Measurements from ENCODE around the gene HS3ST3A1.

The HS3ST3A1 gene

DNA sequence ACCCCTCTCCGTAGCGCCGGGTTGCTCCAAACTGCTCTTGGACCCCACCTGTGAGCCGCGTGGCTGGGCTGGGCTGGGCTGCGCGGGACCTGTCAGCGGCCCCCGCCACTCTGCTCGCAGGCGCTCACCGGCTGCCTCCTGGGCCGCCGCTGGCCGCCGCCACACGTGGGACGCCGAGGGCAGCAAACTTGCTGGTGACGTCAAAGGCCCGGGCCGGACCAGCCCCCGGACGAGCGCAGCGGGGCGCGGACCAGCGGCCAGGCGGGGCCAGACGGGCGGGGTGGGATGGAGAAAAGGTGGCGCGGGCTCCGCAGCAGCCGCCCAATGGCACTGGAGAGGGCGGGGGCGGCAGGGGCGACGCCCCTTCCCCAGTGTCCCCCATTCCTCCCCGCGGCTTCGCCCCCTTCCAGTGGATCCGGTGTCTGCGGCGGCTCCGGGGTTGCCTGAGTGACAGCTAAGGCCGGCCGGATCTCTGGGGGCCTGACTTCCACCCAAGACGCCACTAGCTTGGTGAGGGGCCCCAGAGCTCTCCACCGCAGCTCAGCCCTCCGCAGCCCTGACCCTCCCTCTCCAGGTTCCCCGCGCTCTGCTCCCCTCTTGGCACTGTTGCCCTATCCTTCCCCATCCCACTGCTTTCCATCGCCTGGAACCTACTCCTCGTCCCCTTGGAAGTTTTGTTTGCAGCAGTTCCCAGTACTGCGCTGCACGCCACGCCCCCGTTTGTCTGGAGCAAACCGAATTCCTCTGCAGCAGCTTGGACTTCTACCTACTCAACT, at the start of gene HS3ST3A1:
Gene HS3ST3A1 (minus strand): TSS at position 154 of the 776 bp plus-strand sequence. CDS start 800 bp downstream, outside the sequence.
- no peak for DNase-seq

DNA sequence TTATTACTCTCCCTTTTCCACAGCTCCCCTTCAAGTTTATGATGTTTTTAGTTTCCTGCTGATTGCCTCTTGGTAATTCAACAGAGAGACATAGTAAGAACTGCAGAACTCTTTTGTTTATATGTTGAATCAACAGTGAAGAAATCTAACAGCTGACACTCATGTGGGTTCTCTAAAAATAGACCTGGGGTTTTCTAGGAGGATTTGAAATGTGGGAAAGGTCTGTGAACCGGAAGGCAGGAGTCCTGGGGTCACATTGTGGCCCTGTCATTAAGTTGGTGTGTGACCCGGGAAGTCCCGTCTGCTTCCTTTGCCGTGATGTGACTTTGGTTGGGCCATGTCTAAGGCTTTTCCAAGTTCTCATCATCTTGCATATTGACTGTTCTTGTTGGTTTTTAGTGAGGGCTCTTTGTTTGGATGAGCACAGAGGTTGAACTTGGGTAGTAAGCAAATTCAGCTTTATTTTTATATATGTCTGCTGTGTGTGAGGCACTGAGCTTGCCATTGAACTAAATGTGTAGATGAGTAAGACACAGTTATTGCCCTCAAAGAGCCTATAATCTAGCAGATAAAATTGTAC, 48.5 kb upstream of the HS3ST3A1 start:
- no peak for DNase-seq

GRCh38 chr17:13647543-13648021, 45.9 kb upstream of the HS3ST3A1 start:
- no peak for DNase-seq

DNA sequence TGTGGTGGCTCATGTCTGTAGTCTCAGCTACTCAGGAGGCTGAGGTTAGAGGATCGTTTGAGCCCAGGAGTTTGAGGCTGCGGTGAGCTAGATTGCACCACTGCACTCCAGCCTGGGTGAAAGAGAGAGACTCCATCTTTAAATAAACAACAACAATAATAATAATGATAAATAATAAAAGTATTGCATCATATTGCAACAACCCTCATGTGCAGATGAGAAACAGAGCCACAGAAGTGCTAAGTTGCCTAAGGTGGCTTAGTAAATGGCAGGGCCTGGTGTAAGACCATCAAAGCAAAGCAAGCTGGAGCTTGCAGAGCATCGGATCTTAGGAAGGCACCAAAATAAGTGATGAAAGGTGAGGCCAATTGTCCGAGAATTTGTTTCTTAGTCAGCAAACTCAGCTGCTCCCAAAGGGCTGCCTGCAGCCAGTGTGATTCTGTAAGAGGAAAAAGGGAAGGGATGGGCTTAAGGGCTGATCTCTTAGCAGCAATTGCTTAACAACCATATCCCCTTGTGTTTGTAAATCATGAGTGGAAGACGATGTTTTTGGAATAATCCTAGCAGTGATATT, 45.3 kb upstream of the HS3ST3A1 start:
- DNase-seq, result no peak

DNA sequence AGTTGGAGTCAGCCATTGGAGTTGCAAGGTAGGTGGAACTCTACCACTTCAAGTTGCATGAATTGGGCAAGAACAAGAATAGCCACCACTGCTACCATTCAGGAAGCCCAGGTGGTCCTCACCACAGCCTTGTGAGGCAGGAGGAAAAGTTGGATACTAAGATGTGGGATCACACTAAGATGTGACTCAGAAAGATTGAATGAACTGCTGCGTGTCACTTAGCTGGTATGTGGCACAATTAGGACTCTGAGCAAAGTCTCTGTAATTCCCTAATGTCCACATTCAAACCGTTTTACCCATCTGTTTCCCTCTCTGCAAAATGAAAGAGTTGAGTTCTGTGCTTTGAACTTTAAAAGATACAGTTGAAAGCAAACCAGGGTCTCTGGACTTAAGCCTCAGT, 44.7 kb upstream of the HS3ST3A1 start:
- no peak for DNase-seq

DNA sequence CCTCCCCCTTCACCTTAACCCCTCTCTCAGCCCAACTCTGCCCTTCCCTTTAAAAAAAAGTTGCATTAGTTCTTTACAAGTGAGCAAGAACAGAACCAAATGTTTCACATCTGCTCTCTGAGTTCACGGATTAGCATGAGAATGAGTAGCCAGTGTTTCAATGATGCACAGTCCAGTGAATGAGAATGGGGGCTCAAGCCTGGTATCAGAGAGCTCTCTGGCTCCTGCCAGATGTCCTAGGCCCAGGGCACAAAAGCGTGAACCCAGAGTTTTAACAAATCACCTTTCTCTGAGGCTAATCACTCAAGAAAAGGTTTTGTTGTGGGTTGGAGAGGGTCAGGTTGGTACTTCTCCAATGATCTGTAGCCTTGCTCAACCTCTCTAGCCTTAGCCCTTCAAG, 41.5 kb upstream of the HS3ST3A1 start:
- no peak for DNase-seq

DNA sequence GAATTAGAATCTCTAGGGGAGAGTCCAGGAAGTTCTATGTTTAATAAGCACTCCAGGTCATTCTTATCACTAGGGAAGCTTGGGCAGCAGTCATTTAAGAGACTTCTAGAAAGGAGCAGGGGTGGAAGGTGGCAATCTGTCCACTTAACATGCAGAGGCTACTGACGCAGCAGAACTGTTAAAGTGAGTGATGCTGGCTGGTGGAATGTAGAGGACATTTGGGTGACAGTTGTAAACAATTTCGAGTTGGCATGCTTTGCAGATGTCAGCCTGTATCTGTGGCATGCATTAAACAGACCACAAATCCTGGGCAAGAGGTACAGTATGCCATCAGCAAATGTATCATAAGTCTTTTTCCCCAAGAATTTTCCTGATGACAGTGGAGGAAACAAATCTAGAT, 40.5 kb upstream of the HS3ST3A1 start:
- DNase-seq, result no peak

DNA sequence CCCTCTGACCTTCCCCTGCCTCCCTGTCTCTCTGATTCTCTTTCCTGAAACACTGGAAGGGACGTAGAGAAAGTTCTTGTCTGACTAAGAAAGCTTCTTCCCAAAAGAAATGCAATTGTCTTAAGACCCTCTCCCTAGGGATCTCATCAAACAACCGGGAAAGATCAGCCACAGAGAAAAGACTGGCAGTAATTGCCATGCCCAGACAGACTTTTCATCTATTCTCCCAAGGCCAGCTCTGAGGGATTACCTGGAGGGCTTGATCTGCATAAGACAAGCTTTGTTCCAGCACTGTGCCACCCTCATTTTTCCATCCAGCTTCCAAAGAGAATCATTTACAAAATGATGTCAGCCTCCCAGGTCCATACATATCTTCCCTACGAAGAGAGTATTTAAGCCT, 38.8 kb upstream of the HS3ST3A1 start:
- no peak for DNase-seq

GRCh38 chr17:13638855-13639458, 37.2 kb upstream of the HS3ST3A1 start:
- no peak for DNase-seq

DNA sequence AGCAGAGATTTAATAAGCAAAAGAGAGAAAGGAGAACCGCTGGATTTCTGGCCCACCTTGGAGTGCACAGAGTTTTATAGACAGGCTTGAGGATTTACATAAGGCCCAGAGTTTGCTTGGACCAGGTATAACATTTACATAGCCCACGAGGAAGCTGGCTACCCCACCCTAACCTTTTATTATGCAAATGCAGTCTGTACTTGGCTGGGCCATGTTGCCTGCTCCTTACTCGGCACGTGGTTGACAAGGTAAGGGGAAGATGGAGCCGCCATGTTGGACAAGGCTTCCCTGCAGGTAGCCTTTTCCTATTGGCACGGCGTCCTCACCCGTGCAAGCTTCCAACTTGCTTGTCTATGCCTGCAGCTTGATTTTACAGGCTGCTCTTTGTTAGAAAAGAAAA, 35.2 kb upstream of the HS3ST3A1 start:
- no peak for DNase-seq

DNA sequence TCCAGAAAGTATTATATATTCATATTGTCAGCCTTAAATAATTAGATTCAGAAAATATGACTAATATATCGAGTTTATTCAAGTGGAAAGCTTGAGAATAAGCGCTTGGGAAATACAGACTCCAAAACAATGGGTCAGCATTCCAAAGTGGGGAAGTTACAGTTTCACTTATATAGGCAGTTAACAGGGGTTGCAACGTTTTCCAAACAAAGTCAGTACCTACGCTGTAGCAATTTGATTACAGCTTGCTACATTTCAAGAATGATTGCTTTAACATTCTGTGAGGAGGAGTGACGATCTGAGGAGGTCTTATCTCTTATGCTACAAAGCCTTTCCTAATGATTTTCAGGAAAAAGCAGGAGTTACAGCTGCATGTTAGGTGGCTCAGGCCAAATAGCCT, 34.2 kb upstream of the HS3ST3A1 start:
- DNase-seq, result no peak

DNA sequence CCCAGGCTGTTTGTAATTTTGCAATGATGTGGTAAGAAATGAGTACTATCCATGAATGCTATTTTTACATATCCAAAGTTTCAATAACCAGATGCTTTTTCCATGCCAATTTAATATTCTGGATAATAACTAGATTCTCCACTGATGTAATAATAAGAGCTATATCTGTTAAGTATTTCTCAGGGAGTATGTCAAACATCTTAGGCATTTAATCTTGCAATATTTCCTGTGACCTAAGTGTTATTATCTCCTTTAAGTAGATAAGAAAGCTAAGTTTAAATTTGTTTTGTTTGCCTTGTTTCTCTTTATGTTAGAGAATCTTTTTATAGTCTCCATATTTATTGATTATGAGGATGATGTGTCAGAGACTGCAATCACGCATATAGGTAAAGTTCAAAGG, 32.3 kb upstream of the HS3ST3A1 start:
- no peak for DNase-seq

- no peak for DNase-seq
These were observed 29.8 kb upstream of the HS3ST3A1 start for GRCh38 chr17:13631529-13631928.

- DNase-seq, result no peak
These were observed 25.0 kb upstream of the HS3ST3A1 start for GRCh38 chr17:13626703-13627102.

- DNase-seq, result no peak
These were observed 17.7 kb upstream of the HS3ST3A1 start for GRCh38 chr17:13619462-13619861.

- no peak for DNase-seq
These were observed 14.3 kb upstream of the HS3ST3A1 start for GRCh38 chr17:13616031-13616430.

DNA sequence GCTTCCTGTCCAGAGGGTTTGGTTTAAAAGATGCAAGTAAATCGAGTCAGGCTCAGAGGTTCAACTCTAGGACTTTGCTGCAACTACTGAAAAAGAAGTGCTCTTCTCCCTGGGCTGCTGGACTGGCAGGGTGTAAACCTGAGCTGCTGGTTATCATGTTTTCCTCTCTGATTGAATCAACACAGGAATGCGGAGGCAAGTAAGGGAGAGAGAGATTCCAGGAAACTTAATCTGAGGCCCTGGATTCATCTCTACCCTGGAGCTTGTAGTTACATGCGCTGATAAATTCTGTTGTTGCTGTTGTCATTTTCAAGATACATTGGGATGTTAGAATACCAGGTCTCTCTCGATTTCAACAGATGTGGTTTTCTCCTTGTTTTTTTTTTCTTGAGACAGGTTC, 8.2 kb upstream of the HS3ST3A1 start:
- no peak for DNase-seq

DNA sequence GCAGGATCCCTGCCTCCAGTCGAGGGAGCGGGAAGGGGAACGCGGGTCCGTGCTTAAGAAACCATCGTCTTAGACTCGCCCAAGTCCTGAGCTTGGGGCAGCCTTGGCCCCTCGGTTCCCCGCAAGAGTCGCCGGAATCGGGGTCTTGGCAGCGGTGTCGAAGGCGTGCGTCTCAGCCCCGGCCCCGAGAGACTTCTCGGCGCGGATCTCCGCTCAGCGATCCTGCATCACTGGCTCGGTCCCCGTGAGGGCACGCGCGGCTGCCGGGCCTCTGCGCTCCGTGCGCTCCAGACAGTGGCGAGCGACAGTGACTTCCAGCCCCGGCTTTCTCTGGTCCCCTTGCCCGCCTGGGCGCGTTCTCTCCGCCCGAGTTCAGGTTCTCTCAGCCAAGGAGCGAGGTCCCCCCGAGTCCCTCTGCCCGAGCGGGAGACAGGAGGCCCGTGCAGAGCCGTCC, 380 bp downstream of the HS3ST3A1 start:
- no peak for DNase-seq

- peak; percentile 17 for DNase-seq
These were observed 1.0 kb downstream of the HS3ST3A1 start for GRCh38 chr17:13600475-13601321.

DNA sequence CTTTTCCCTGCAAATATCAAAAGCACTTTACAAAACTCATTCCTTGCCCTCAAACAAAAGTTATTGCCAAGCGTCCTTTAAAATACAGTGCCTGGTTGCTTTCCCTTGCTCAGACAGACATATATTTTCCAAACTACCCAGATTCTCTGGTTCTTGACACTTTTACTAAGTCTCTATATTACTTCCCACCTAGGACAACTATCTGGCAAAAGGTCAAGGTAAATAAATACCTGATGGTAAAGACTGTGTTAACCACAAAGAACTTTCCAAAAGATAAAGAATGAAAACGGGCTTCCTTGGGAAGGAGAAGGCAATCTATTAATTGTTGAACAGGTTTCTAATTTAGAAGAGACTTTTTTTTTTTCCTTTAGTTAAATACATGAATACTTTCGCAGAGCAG, 1.9 kb downstream of the HS3ST3A1 start:
- no peak for DNase-seq

GRCh38 chr17:13599168-13599577, 2.6 kb downstream of the HS3ST3A1 start:
- no peak for DNase-seq

DNA sequence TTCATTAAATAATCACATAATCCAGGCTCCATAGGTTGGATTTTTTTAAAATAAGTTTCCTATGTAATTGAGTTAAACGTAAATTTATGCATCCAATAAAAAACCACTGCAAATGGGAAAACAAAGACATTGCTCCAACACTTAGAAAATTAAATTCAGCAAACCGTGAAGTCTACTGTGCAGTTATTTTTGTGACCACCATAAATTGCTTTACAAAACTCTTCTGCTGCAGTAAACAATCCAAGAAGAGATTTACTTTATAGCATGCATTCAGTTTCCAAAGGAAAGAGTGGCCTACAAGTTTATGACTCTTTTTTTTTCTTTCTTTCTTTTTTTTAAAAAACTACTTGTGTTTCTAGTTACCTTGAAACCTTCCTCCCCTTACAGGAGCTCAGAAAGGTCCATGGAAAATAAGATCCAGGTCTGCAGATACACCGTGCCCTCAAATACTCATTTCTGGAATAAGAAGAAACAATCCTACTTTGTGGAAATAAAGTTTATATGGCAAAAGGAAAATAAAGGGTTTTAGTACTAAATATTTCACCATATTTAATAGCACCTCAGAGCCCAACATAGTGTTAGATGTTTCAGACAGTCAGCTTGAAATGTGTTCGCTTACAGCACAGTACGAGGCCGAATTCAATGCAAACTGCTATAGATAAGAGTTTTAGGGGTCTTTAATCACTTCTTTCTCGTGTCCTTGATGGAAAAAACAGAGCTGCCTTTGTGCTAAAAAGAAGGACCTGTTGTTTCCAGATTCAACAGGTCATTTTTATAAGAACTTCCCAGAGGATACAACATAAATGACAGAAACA, 3.2 kb downstream of the HS3ST3A1 start:
- no peak for DNase-seq

All from activated T-cell treated with anti-CD3 and anti-CD28 coated beads, Interleukin-2, amount 50 U/mL, for 1 hour (primary cell).